T-helper 1 cell treated with Interleukin-12 subunit alpha and Interleukin-12 subunit beta and Interleukin-4 antibody, amounts not matched to agents 30 μg/mL and 1 μg/mL, for 36 hours (primary cell): ENCODE results near the gene ITGAX.
A peak's percentile ranks its signal among the peaks of the same experiment; 100 is the strongest.

ENCODE experiments used
- H3K27ac Mint-ChIP-seq: one replicate; pipeline ENCODE4 v1.8.0; 2021; ENCODE audit warnings: mild to moderate bottlenecking, mixed read lengths
- H3K27me3 Mint-ChIP-seq: one replicate; pipeline ENCODE4 v1.8.0; 2021; ENCODE audit warnings: low read depth, mixed read lengths
- H3K36me3 Mint-ChIP-seq: one replicate; pipeline ENCODE4 v1.8.0; 2021; ENCODE audit warnings: low read depth, mixed read lengths
- H3K4me1 Mint-ChIP-seq: one replicate; pipeline ENCODE4 v1.8.0; 2021; ENCODE audit warnings: low read depth, mixed read lengths
- H3K4me3 Mint-ChIP-seq: one replicate; pipeline ENCODE4 v1.8.0; 2021; ENCODE audit warnings: mild to moderate bottlenecking, moderate library complexity, mixed read lengths
- H3K9me3 Mint-ChIP-seq: one replicate; pipeline ENCODE4 v1.8.0; 2021; ENCODE audit warnings: mixed read lengths

ITGAX gene

GRCh38 chr16:31421587-31421986 lies 66.6 kb downstream of the ITGAX start:
- peaks cover 9% of the 10 kb centered on the region for H3K27me3 Mint-ChIP-seq
- peaks cover 15% of the 10 kb centered on the region for H3K9me3 Mint-ChIP-seq
- peaks cover 11% of the 10 kb centered on the region for H3K36me3 Mint-ChIP-seq
- H3K27ac Mint-ChIP-seq: peak overlapping the region; percentile 90
- H3K4me3 Mint-ChIP-seq: peak overlapping the region; percentile 50
- peaks cover 47% of the 10 kb centered on the region for H3K4me1 Mint-ChIP-seq

GRCh38 chr16:31423241-31423640 lies 68.3 kb downstream of the ITGAX start:
- Mint-ChIP-seq H3K36me3 (peaks cover 7% of the 10 kb centered on the region), H3K4me3 (peak overlapping the region; percentile 36)

GRCh38 chr16:31423801-31424200 lies 68.8 kb downstream of the ITGAX start:
- H3K27me3 Mint-ChIP-seq: peaks cover 4% of the 10 kb centered on the region
- no peak overlapping the region for H3K27ac Mint-ChIP-seq
- no peak overlapping the region for H3K4me3 Mint-ChIP-seq
- peaks cover 36% of the 10 kb centered on the region for H3K4me1 Mint-ChIP-seq
- peaks cover 4% of the 10 kb centered on the region for H3K36me3 Mint-ChIP-seq
- peaks cover 9% of the 10 kb centered on the region for H3K9me3 Mint-ChIP-seq

More at GRCh38 chr16:31423241-31423640, 68.3 kb downstream of the ITGAX start:
- peaks cover 5% of the 10 kb centered on the region for H3K27me3 Mint-ChIP-seq
- peaks cover 40% of the 10 kb centered on the region for H3K4me1 Mint-ChIP-seq
- peak overlapping the region; percentile 74 for H3K27ac Mint-ChIP-seq
- peaks cover 11% of the 10 kb centered on the region for H3K9me3 Mint-ChIP-seq

GRCh38 chr16:31427441-31428278 lies 72.7 kb downstream of the ITGAX start:
- H3K4me1 Mint-ChIP-seq: peaks cover 20% of the 10 kb centered on the region
- H3K9me3 Mint-ChIP-seq: peaks cover 5% of the 10 kb centered on the region
- peak overlapping the region; percentile 51 for H3K4me3 Mint-ChIP-seq
- peaks cover 4% of the 10 kb centered on the region for H3K27me3 Mint-ChIP-seq
- peaks cover 1% of the 10 kb centered on the region for H3K36me3 Mint-ChIP-seq
- peak overlapping the region; percentile 55 for H3K27ac Mint-ChIP-seq

GRCh38 chr16:31428279-31428597 lies 73.3 kb downstream of the ITGAX start, which contains the start of gene COX6A2:
COX6A2 (minus strand) TSS chr16:31428360; CDS start chr16:31428325, 35 bp downstream.
- Mint-ChIP-seq H3K27me3 (peaks cover 4% of the 10 kb centered on the region), H3K9me3 (peaks cover 5% of the 10 kb centered on the region), H3K27ac (peak within 1 kb of the TSS; percentile 55), H3K36me3 (peaks cover 1% of the 10 kb centered on the region), H3K4me1 (peaks cover 16% of the 10 kb centered on the region), H3K4me3 (peak within 1 kb of the TSS; percentile 51)

- Mint-ChIP-seq H3K36me3 (peaks cover 1% of the 10 kb centered on the region), H3K27ac (no peak overlapping the region), H3K4me1 (peaks cover 12% of the 10 kb centered on the region), H3K9me3 (peaks cover 5% of the 10 kb centered on the region), H3K27me3 (peaks cover 4% of the 10 kb centered on the region), H3K4me3 (no peak overlapping the region)
These were observed 73.8 kb downstream of the ITGAX start for GRCh38 chr16:31428638-31429247.

- Mint-ChIP-seq H3K27ac (no peak overlapping the region), H3K27me3 (peaks cover 4% of the 10 kb centered on the region)
These were observed 74.3 kb downstream of the ITGAX start for GRCh38 chr16:31429314-31429713.

GRCh38 chr16:31429796-31430195 lies 74.8 kb downstream of the ITGAX start:
- peaks cover 4% of the 10 kb centered on the region for H3K27me3 Mint-ChIP-seq
- no peaks in the 10 kb centered on the region for H3K36me3 Mint-ChIP-seq
- no peak overlapping the region for H3K4me3 Mint-ChIP-seq
- H3K4me1 Mint-ChIP-seq: peaks cover 10% of the 10 kb centered on the region
- no peak overlapping the region for H3K27ac Mint-ChIP-seq
- peaks cover 5% of the 10 kb centered on the region for H3K9me3 Mint-ChIP-seq

More at GRCh38 chr16:31429314-31429713, 74.3 kb downstream of the ITGAX start:
- peaks cover 10% of the 10 kb centered on the region for H3K4me1 Mint-ChIP-seq
- H3K36me3 Mint-ChIP-seq: no peaks in the 10 kb centered on the region
- H3K9me3 Mint-ChIP-seq: peaks cover 5% of the 10 kb centered on the region
- H3K4me3 Mint-ChIP-seq: no peak overlapping the region

GRCh38 chr16:31430380-31431052 lies 75.5 kb downstream of the ITGAX start:
- H3K27me3 Mint-ChIP-seq: peaks cover 4% of the 10 kb centered on the region
- H3K4me3 Mint-ChIP-seq: no peak overlapping the region
- no peaks in the 10 kb centered on the region for H3K36me3 Mint-ChIP-seq
- peaks cover 10% of the 10 kb centered on the region for H3K4me1 Mint-ChIP-seq
- H3K27ac Mint-ChIP-seq: no peak overlapping the region
- peaks cover 5% of the 10 kb centered on the region for H3K9me3 Mint-ChIP-seq
